Natural killer cell (primary cell): ENCODE results near the gene KIAA1586. TPM values are rescaled to one million over a fixed set of nuclear protein-coding genes. Genes with fewer than 3 reads are reported as not detected.
A peak's percentile ranks its signal among the peaks of the same experiment; 100 is the strongest.

Experiments used
- ATAC-seq, 3 donors: fragments of 150-1000 bp in 2 of 3; fragments of 200-7000 bp in 1 of 3; cut with Tn5 transposase; 1 replicate in 1 of 3; 2 replicates in 2 of 3; pipeline ENCODE4 v1.10.0; 2021; ENCODE audit warnings: mild to moderate bottlenecking in 2 of 3, moderate library complexity in 2 of 3
- DNase-seq, 2 donors: peaks; one replicate each; pipeline versions ENCODE4 v3.0.0 to v3.0.0-alpha.2; 2013 to 2021; ENCODE audit warnings: mixed read lengths in 1 of 2
- H3K27ac ChIP-seq: one replicate; pipeline ENCODE4 v1.5.1; 2013; ENCODE audit warnings: mild to moderate bottlenecking, low read length
- H3K27me3 ChIP-seq: one replicate; pipeline ENCODE4 v1.6.1; 2013; ENCODE audit warnings: low read length; ENCODE audit not compliant: control insufficient read depth, insufficient read depth
- H3K36me3 ChIP-seq: one replicate; pipeline ENCODE4 v1.6.1; 2013; ENCODE audit warnings: low read length; ENCODE audit not compliant: control insufficient read depth, insufficient read depth
- H3K4me1 ChIP-seq: one replicate; pipeline ENCODE4 v1.6.1; 2013; ENCODE audit warnings: low read length; ENCODE audit not compliant: control insufficient read depth, insufficient read depth
- H3K4me3 ChIP-seq: one replicate; pipeline ENCODE4 v1.5.1; 2013; ENCODE audit warnings: low read length
- H3K9me3 ChIP-seq: one replicate; pipeline ENCODE4 v1.6.1; 2013; ENCODE audit warnings: low read length; ENCODE audit not compliant: control insufficient read depth, insufficient read depth
- H3K27ac Mint-ChIP-seq, 2 donors: one replicate each; pipeline ENCODE4 v1.8.0; 2022; ENCODE audit warnings: mild to moderate bottlenecking in 2 of 2, mixed read lengths in 2 of 2, moderate library complexity in 1 of 2
- H3K27me3 Mint-ChIP-seq, 2 donors: one replicate each; pipeline ENCODE4 v1.8.0; 2022; ENCODE audit warnings: low read depth in 2 of 2, mixed read lengths in 2 of 2
- H3K36me3 Mint-ChIP-seq: one replicate; pipeline ENCODE4 v1.8.0; 2022; ENCODE audit warnings: mixed read lengths
- H3K4me1 Mint-ChIP-seq, 2 donors: one replicate each; pipeline ENCODE4 v1.8.0; 2022; ENCODE audit warnings: mixed read lengths in 2 of 2
- H3K4me3 Mint-ChIP-seq: one replicate; pipeline ENCODE4 v1.8.0; 2022; ENCODE audit warnings: mild to moderate bottlenecking, moderate library complexity, mixed read lengths
- H3K9me3 Mint-ChIP-seq, 2 donors: one replicate each; pipeline ENCODE4 v1.8.0; 2022; ENCODE audit warnings: mixed read lengths in 2 of 2
- CTCF ChIP-seq: fragments of 200-600 bp; IDR thresholded peaks from one replicate; pipeline ENCODE4 v1.8.0; 2022; ENCODE audit warnings: antibody characterized with exemption
- WGBS: methylation state at CpG from one replicate; pipeline ENCODE4 v1.1.7; 2013; ENCODE audit warnings: missing lambda C conversion rate; ENCODE audit not compliant: insufficient coverage; 5-methylcytosine and 5-hydroxymethylcytosine counted together
- intact Hi-C: fragments of 100-400 bp; cut with micrococcal nuclease; formaldehyde crosslinking; loops from one replicate; pipeline ENCODE4 v1.14.2; 2022
- total RNA-seq, 4 donors: library from RNA; stranded (reverse); fragments of 120-200 nt in 1 of 4; gene quantifications; one replicate each; pipeline versions ENCODE4 v1.2.3 to v1.2.4, GENCODE V29; 2013 to 2022

Gene KIAA1586
- total RNA-seq, 3 donors from 2014 or later (not counting 1 experiment from before 2014, with no cell fraction given) = 11.2 to 14.2 (median 12.3) TPM

- no peaks in the 10 kb centered on the region for H3K36me3 Mint-ChIP-seq
- WGBS = 96% methylated on average over 5 of the region's 5 CpGs
- TF ChIP-seq CTCF = no peak
- peak overlapping the region; percentile 46 for H3K4me3 Mint-ChIP-seq
- peaks cover 4% of the 10 kb centered on the region for H3K4me1 ChIP-seq
- no peak overlapping the region for H3K27ac ChIP-seq
- intact Hi-C loops = loop anchor here (5.0 kb wide), 1 partner anchor 174 kb away; the partner anchor contains the start of gene RAB23
- ATAC-seq = no peak
- H3K4me1 Mint-ChIP-seq = peaks cover 30 to 33% of the 10 kb centered on the region in 2 donors
- no peak overlapping the region for H3K4me3 ChIP-seq
- DNase-seq = no peak
- H3K9me3 ChIP-seq = no peaks in the 10 kb centered on the region
- no peaks in the 10 kb centered on the region for H3K27me3 ChIP-seq
- H3K9me3 Mint-ChIP-seq = no peaks in the 10 kb centered on the region
- peaks cover 0 to 5% of the 10 kb centered on the region in 2 donors for H3K27me3 Mint-ChIP-seq
- peak overlapping the region; percentile 48 to 54 for H3K27ac Mint-ChIP-seq
- peaks cover 23% of the 10 kb centered on the region for H3K36me3 ChIP-seq
These were observed 2.1 kb downstream of the KIAA1586 start for GRCh38 chr6:57048577-57048976.

GRCh38 chr6:57063847-57064246 is 17.4 kb downstream of the KIAA1586 start:
- H3K4me1 Mint-ChIP-seq = no peaks in the 10 kb centered on the region
- no peaks in the 10 kb centered on the region for H3K4me1 ChIP-seq
- DNase-seq (no peak), ATAC-seq (no peak)
- intact Hi-C loops = no loop called here
- no peaks in the 10 kb centered on the region for H3K27me3 Mint-ChIP-seq
- H3K27ac ChIP-seq = no peak overlapping the region
- TF ChIP-seq CTCF = no peak
- H3K9me3 Mint-ChIP-seq = no peaks in the 10 kb centered on the region
- H3K36me3 ChIP-seq = peaks cover 8% of the 10 kb centered on the region
- H3K4me3 Mint-ChIP-seq = no peak overlapping the region
- no peak overlapping the region for H3K27ac Mint-ChIP-seq
- no peaks in the 10 kb centered on the region for H3K27me3 ChIP-seq
- no peak overlapping the region for H3K4me3 ChIP-seq
- H3K9me3 ChIP-seq = no peaks in the 10 kb centered on the region
- 95% methylated on average over 1 of the region's 3 CpGs for WGBS
- H3K36me3 Mint-ChIP-seq = no peaks in the 10 kb centered on the region

GRCh38 chr6:57064809-57065208 is 18.3 kb downstream of the KIAA1586 start:
- no peak for DNase-seq
- no peak overlapping the region for H3K27ac Mint-ChIP-seq
- H3K36me3 ChIP-seq = peaks cover 8% of the 10 kb centered on the region
- no peaks in the 10 kb centered on the region for H3K27me3 Mint-ChIP-seq
- no peaks in the 10 kb centered on the region for H3K4me1 ChIP-seq
- no peaks in the 10 kb centered on the region for H3K9me3 ChIP-seq
- H3K4me1 Mint-ChIP-seq = no peaks in the 10 kb centered on the region
- H3K27ac ChIP-seq = no peak overlapping the region
- H3K36me3 Mint-ChIP-seq = no peaks in the 10 kb centered on the region
- 70% methylated on average over 1 of the region's 1 CpG for WGBS
- TF ChIP-seq CTCF = no peak
- no peaks in the 10 kb centered on the region for H3K9me3 Mint-ChIP-seq
- no peak for ATAC-seq
- no peaks in the 10 kb centered on the region for H3K27me3 ChIP-seq
- no peak overlapping the region for H3K4me3 ChIP-seq
- intact Hi-C loops = no loop called here
- no peak overlapping the region for H3K4me3 Mint-ChIP-seq

DNA sequence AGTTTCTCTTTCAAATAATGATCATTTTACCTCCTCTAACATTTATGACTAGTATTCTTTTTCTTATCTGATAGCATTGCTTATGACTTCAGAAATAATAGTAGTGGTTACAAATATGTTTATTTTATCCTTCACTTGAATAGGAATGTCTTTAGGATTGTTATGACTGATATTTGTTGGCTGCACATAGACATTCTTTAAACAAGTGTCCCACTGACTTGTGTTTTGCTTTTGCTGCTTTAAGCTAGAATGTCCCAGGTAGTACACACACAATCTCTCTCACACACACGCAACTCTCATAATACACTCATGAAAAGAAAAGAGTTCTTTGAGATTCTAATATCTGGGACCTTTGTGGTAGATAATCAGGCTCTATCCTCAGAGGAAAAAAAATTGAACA is 21.6 kb downstream of the KIAA1586 start:
- intact Hi-C loops = no loop called here
- WGBS = no CpG with 5 or more reads among the region's 1 CpG
- H3K4me3 ChIP-seq = no peak overlapping the region
- H3K27me3 Mint-ChIP-seq = no peaks in the 10 kb centered on the region
- H3K27ac Mint-ChIP-seq = no peak overlapping the region
- peaks cover 6% of the 10 kb centered on the region for H3K36me3 ChIP-seq
- H3K36me3 Mint-ChIP-seq = no peaks in the 10 kb centered on the region
- H3K4me1 ChIP-seq = no peaks in the 10 kb centered on the region
- H3K4me3 Mint-ChIP-seq = no peak overlapping the region
- H3K27me3 ChIP-seq = no peaks in the 10 kb centered on the region
- H3K9me3 Mint-ChIP-seq = no peaks in the 10 kb centered on the region
- no peaks in the 10 kb centered on the region for H3K9me3 ChIP-seq
- H3K4me1 Mint-ChIP-seq = no peaks in the 10 kb centered on the region
- TF ChIP-seq CTCF = no peak
- no peak overlapping the region for H3K27ac ChIP-seq
- DNase-seq (no peak), ATAC-seq (no peak)
